ENCODE results near the gene ATXN1.

DNA sequence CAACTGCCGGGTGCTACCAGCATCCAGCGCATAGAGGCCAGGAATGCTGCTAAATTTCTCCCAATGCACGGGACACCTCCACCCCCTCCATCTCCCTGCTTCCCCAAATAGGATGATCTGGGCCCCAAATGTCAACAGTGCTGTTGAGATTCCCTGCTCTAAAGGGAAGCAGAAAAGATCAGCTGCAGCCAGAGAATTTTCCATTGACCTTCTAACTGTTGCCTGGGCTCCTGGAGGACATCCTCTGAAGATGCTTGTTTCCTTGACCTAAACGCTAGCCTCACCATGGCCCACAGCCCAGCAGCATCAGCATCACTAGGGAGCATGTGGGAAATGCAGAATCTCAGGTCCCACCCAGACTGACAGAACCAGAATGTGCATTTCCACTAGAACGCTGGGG, 361.6 kb downstream of the ATXN1 start:
- TF ChIP-seq, protein P1, sequence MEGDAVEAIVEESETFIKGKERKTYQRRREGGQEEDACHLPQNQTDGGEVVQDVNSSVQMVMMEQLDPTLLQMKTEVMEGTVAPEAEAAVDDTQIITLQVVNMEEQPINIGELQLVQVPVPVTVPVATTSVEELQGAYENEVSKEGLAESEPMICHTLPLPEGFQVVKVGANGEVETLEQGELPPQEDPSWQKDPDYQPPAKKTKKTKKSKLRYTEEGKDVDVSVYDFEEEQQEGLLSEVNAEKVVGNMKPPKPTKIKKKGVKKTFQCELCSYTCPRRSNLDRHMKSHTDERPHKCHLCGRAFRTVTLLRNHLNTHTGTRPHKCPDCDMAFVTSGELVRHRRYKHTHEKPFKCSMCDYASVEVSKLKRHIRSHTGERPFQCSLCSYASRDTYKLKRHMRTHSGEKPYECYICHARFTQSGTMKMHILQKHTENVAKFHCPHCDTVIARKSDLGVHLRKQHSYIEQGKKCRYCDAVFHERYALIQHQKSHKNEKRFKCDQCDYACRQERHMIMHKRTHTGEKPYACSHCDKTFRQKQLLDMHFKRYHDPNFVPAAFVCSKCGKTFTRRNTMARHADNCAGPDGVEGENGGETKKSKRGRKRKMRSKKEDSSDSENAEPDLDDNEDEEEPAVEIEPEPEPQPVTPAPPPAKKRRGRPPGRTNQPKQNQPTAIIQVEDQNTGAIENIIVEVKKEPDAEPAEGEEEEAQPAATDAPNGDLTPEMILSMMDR (conservative IDR thresholded peaks at IDR 0.05; ENCODE audit: low read depth in 2 of 2): no peak
- TF ChIP-seq, protein P2, sequence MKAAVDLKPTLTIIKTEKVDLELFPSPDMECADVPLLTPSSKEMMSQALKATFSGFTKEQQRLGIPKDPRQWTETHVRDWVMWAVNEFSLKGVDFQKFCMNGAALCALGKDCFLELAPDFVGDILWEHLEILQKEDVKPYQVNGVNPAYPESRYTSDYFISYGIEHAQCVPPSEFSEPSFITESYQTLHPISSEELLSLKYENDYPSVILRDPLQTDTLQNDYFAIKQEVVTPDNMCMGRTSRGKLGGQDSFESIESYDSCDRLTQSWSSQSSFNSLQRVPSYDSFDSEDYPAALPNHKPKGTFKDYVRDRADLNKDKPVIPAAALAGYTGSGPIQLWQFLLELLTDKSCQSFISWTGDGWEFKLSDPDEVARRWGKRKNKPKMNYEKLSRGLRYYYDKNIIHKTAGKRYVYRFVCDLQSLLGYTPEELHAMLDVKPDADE (IDR thresholded peaks at IDR 0.05): no peak
- TF ChIP-seq POLR2AphosphoS5 (IDR thresholded peaks at IDR 0.05; ENCODE audit: low read depth) (no peak), STAT1 (IDR thresholded peaks at IDR 0.05; ENCODE audit: unreplicated experiment) (no peak), EZH2phosphoT487 (IDR thresholded peaks at IDR 0.05; ENCODE audit: unreplicated experiment) (no peak), EZH2 (IDR thresholded peaks at IDR 0.05; ENCODE audit: low read depth, unreplicated experiment) (no peak), JUNB (IDR thresholded peaks at IDR 0.05; ENCODE audit: unreplicated experiment) (no peak), CREB1 (CRISPR knock-in tag; IDR thresholded peaks at IDR 0.05; ENCODE audit: low read depth) (no peak), ZNF331 (CRISPR knock-in tag; IDR thresholded peaks at IDR 0.05; ENCODE audit: low read depth) (no peak), NANOG (IDR thresholded peaks at IDR 0.05; ENCODE audit: borderline replicate concordance) (no peak)
- TF ChIP-seq, protein P3, sequence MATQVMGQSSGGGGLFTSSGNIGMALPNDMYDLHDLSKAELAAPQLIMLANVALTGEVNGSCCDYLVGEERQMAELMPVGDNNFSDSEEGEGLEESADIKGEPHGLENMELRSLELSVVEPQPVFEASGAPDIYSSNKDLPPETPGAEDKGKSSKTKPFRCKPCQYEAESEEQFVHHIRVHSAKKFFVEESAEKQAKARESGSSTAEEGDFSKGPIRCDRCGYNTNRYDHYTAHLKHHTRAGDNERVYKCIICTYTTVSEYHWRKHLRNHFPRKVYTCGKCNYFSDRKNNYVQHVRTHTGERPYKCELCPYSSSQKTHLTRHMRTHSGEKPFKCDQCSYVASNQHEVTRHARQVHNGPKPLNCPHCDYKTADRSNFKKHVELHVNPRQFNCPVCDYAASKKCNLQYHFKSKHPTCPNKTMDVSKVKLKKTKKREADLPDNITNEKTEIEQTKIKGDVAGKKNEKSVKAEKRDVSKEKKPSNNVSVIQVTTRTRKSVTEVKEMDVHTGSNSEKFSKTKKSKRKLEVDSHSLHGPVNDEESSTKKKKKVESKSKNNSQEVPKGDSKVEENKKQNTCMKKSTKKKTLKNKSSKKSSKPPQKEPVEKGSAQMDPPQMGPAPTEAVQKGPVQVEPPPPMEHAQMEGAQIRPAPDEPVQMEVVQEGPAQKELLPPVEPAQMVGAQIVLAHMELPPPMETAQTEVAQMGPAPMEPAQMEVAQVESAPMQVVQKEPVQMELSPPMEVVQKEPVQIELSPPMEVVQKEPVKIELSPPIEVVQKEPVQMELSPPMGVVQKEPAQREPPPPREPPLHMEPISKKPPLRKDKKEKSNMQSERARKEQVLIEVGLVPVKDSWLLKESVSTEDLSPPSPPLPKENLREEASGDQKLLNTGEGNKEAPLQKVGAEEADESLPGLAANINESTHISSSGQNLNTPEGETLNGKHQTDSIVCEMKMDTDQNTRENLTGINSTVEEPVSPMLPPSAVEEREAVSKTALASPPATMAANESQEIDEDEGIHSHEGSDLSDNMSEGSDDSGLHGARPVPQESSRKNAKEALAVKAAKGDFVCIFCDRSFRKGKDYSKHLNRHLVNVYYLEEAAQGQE (IDR thresholded peaks at IDR 0.05; ENCODE audit: unreplicated experiment): no peak

Data from GM23338 (cell line).